GM06990 (cell line): ENCODE measurements around the gene FGFRL1.
A peak's percentile ranks its signal among the peaks of the same experiment; 100 is the strongest.

Source experiments
- DNase-seq: peaks from one replicate; pipeline ENCODE4 v3.0.0-alpha.2; 2011; ENCODE audit not compliant: insufficient read length; ENCODE audit errors: extremely low read depth
- H3K27me3 ChIP-seq: replicated peaks from 2 replicates; pipeline ENCODE4 v1.6.0; 2011; ENCODE audit warnings: low read length; ENCODE audit not compliant: control insufficient read depth, insufficient read depth
- H3K36me3 ChIP-seq: 2 replicates; pipeline ENCODE4 v1.5.1; 2011; ENCODE audit warnings: low read length; ENCODE audit not compliant: control insufficient read depth, insufficient read depth
- H3K4me3 ChIP-seq: replicated peaks from 2 replicates; pipeline ENCODE4 v1.5.1; 2011; ENCODE audit warnings: low read depth, mild to moderate bottlenecking, control low read depth, low read length
- TF ChIP-seq, protein P1 (sequence below): IDR thresholded peaks from 2 replicates; pipeline ENCODE4 v1.5.1; 2011; ENCODE audit warnings: low read length, control low read depth, mild to moderate bottlenecking, inconsistent platforms; ENCODE audit not compliant: insufficient read depth, poor library complexity, severe bottlenecking

The FGFRL1 gene

DNA sequence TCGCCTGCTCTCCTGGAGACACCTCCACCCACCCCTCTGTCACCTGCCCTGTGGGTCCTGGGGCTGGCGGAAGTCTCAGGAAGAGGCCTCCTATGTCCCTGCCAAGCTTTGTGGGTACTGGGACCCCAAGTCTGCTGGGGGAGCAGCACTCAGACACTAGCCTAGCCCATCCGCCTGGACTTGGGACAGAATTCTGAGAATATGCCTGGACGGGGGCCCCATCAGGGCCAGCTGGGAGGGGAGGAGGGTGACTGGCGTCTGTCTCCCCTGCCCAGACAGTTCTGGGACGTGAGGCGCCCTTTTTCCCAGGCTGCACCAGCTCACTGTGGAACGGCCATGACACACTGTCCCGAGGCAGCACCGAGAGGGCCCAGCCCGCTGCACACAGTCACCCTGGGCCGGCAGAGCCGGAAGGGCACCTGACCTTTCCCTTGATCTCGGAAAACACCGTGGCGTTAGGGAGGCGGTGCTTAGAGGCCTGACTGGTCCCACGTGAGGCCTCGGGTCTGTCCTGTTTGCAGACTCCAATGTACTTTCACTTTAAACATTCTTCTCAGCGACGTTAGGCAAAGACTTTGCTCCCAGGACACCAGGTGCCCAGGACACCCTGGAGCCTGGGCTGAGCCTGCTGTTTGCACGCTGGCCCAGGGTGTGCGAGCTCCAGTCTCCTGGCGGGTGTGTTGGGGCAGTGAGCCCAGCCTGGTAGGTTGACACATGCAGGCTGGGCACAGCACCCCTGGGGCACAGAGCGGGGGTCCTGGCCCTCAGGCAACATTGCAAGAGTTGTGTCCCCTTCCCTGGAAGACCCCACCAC, 18.9 kb upstream of the FGFRL1 start:
- Histone ChIP-seq H3K4me3 (peak overlapping the region; percentile 28; the same call in 1 of the 2 replicates), H3K36me3 (no peaks in the 10 kb centered on the region; the same call in none of the 2 replicates), H3K27me3 (no peaks in the 10 kb centered on the region; the same call in 1 of the 2 replicates)
- DNase-seq, result no peak
- TF ChIP-seq, protein P1, sequence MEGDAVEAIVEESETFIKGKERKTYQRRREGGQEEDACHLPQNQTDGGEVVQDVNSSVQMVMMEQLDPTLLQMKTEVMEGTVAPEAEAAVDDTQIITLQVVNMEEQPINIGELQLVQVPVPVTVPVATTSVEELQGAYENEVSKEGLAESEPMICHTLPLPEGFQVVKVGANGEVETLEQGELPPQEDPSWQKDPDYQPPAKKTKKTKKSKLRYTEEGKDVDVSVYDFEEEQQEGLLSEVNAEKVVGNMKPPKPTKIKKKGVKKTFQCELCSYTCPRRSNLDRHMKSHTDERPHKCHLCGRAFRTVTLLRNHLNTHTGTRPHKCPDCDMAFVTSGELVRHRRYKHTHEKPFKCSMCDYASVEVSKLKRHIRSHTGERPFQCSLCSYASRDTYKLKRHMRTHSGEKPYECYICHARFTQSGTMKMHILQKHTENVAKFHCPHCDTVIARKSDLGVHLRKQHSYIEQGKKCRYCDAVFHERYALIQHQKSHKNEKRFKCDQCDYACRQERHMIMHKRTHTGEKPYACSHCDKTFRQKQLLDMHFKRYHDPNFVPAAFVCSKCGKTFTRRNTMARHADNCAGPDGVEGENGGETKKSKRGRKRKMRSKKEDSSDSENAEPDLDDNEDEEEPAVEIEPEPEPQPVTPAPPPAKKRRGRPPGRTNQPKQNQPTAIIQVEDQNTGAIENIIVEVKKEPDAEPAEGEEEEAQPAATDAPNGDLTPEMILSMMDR, result no peak

DNA sequence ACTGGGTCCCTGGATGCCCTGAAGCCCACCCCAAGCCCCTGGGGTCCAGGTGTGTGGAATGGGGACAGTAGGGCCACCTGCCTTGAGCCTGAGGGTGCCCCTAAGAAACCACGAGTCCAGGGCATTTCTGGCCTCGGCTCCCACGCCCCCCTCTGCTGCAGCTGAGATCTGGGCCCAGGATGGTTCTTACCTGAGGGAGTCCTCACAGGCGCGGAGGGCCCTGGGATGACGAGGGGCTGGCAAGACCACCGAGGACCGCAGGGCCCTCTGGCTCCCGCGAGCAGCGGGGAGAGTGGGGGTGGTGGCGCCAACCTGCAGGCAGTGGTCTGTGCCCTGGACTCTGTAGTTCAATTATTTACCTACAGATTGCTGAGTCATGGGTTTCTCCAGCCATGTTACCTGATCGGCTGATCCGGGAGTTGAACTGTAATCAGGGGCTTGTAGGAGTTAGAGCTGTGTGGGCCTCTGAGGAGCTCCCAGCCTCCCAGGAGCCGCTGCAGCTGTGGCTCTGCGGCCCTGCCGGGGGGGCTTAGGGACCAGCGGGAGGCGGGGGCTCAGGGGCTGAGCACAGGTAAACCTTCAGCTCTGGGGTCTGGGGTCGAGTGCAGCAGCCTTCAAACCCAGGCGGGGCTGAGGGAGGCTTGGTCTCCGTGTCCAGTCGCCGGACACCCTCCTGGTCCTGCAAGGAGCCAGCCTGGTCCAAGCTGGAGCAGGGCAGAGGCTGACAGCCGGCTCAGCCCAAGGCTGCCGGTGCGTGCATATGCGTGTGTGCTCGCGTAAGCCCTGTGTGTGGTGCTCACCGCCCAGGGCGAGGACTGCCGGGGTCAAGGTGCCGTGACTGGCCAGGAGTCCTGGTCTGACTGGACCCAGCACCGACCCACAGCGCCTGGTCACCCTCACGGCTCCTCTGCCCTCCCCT, 18.1 kb upstream of the FGFRL1 start, which contains the start of gene SLC26A1:
Gene SLC26A1 (minus strand): TSS at position 294 of the 919 bp plus-strand sequence. CDS start 1,701 bp downstream, outside the sequence.
- Histone ChIP-seq H3K36me3 (no peaks in the 10 kb centered on the region; the same call in none of the 2 replicates), H3K27me3 (peaks cover under 1% of the 10 kb centered on the region), H3K4me3 (peak within 1 kb of the TSS; percentile 28; the same call in 1 of the 2 replicates)
- no peak for DNase-seq
- TF ChIP-seq, protein P1, result no peak

DNA sequence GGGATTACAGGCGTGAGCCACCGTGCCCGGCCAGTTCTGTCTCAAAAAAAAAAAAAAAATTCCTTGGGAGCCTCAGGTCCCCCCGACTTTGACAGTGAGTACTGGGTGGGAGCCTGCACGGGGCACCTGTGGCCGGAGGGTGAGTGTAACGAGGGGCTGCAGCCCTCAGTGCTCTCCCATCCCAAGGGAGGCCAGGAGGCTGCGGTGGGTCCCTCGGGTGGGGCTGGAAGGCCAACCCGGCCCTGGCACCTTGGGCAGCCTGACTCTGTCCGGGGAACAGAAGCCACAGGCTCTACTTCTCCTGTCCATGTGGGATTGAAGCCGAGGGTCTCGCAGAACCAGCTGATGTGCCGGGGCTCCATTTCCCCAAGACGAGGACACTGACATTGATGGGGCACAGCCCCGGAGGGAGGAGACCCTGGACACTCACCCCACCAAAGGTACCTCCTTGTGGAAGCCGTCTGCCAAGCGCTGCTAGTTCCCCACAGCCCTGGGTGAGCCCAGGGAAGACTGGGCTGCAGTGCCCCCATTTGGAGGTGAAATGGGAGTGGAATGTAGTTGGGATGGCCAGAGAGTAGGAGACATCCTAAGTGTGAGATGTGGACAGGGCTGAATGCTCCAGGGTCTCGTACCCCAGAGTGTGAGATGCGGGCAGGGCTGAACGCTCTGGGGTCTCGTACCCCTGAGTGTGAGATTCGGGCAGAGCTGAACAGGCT, 16.0 kb upstream of the FGFRL1 start:
- TF ChIP-seq, protein P1, result no peak
- no peak overlapping the region for H3K4me3 ChIP-seq
- DNase-seq, result no peak
- peaks cover 5% of the 10 kb centered on the region for H3K27me3 ChIP-seq
- no peaks in the 10 kb centered on the region; the same call in 1 of the 2 replicates for H3K36me3 ChIP-seq

DNA sequence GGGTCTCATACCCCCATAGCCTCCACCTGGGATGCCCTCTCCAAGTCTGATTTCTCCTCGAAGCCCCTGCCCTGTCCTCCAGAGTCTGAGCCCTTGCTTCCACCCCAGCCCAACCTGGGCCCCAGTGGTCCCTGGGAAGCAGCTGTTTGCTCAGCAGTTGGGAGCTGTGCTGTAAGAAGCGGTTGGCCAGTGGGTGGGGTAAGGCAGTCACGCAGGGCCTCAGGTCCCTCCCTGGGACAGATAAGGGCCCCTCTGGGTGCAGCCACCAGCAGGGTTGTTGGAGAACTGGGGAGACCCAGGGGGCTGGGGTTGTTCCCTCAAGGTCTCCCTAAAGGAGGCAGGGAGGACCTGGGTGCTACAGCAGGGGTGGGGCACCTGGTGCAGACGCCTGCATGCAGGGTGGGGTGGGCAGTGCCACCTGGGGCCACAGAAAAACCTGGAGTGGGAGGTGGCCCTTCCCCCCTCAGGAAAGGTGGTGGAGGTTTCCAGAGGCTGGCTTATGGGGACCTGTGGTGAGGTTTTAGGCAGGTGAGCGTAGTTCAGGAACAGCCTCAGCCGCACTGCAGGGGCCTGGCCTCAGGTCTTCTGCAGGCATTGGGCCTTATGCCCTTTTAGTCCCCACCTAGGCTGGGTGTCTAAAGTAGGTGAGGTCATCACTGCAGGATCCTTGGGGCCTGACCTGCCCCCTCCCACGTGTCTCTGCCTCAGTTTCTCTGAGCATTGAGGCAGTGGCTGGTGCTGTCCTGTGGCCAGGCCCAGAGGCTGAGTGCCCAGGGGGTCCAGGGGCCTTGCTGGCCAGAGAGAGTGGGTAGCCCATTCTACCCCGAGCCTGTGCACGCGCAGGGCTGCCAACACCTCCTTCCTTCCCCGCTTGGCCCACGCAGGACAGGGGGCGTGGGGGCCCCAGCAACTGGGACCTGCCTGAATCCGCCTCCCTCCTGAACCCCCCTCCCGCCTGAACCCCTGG, 15.1 kb upstream of the FGFRL1 start:
- TF ChIP-seq, protein P1, result no peak
- DNase-seq, result no peak
- Histone ChIP-seq H3K4me3 (no peak overlapping the region), H3K27me3 (peaks cover 5% of the 10 kb centered on the region), H3K36me3 (no peaks in the 10 kb centered on the region; the same call in 1 of the 2 replicates)

DNA sequence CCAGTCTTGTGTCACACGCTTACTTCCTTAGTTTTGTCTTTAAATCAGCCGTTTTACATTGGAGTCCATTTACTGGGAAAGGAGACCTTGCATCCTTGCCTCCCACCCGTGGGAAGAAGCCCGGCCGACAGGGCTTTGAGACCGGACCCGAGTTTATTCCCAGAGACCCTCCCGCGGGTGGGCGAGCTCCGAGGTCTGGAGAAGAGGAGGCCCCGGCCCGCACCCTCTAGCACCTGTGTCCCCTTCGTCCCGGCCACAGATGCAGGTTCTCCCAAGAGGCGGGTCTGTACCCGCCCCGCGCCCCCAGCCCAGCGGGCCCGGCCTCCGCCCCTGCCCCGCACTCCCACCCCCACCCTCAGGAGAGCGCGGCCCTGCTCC, 14.4 kb upstream of the FGFRL1 start:
- DNase-seq, result no peak
- H3K36me3 ChIP-seq, result no peaks in the 10 kb centered on the region; the same call in 1 of the 2 replicates
- H3K27me3 ChIP-seq, result peaks cover 5% of the 10 kb centered on the region
- TF ChIP-seq, protein P1, result no peak
- H3K4me3 ChIP-seq, result no peak overlapping the region
